KBM-7 (cell line): ENCODE results near the gene MLANA.
"Not testable (repeated sequence)": the region's sequence is repeated elsewhere in the genome, so short reads cannot be mapped to it uniquely, and the experiment has no call there.

ENCODE experiments used
- DNase-seq: peaks from one replicate; pipeline ENCODE4 v3.0.0-alpha.2; 2015
- in situ Hi-C: fragments of 300-500 bp; cut with MboI; formaldehyde crosslinking; loops from 2 replicates; pipeline ENCODE4 v1.14.3; 2020; ENCODE audit warnings: low sequenced_read_pairs, low pct_unique_long_range_greater_than_20kb, mixed read lengths

The MLANA gene

DNA sequence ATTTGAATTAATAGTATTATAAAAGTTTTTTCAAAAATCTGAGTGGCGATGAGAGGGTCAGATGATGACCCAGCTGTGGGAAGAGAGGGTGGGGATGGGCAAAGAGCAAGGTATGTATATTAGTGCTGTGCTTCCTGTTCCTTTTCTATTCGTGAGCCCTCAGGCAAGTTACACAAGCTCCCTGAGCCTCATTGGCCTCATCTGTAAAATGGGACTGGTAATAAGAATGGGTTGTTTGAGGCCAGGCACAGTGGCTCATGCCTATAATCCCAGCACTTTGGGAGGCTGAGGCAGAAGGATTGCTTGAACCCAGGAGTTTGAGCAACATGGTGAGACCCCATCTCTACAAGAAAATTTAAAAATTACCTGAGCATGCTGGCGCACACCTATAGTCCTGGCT, 24.0 kb upstream of the MLANA start:
- DNase-seq = no peak
- in situ Hi-C loops = no loop called here

GRCh38 chr9:5868235-5868634, 22.5 kb upstream of the MLANA start:
- DNase-seq = no peak
- in situ Hi-C loops = no loop called here

- peak; percentile 48 for DNase-seq
- in situ Hi-C loops = no loop called here
Measured at GRCh38 chr9:5869315-5870019, 21.2 kb upstream of the MLANA start.

DNA sequence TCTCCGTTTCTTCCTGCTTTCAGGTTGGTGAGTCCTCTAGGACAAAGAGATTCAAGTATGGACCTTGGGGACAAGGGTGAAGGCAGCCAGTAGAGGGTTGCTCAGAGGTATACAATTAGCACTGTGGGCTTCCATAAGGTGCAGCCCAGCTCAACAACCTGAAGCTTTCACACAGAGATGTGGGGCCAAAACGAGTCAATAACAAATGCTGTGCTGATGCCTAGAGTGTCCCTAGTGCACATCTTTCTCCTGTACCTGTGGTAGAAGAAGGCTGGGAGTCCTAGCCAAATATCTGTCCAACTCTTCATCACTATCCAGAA, 20.7 kb upstream of the MLANA start:
- in situ Hi-C loops = no loop called here
- no peak for DNase-seq

DNA sequence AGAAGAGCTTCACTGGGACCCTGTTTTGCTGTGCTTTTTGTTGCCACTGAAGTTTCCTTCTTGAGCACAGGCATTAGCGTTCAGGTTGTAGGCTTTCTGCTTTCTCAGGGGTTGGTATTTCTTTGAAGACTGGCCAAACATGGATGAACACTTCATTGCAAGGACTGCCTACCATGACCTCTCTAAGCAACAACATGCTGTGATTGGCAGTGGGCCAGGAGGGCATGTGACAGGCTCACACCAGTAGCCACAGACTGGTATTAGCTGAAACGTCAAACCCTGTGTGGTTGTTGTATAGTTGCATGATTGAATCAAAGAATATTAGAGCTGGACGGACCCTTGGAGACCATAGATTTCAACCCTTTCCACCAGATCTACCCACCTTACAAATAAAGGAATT, 20.0 kb upstream of the MLANA start:
- in situ Hi-C loops = no loop called here
- DNase-seq = no peak

DNA sequence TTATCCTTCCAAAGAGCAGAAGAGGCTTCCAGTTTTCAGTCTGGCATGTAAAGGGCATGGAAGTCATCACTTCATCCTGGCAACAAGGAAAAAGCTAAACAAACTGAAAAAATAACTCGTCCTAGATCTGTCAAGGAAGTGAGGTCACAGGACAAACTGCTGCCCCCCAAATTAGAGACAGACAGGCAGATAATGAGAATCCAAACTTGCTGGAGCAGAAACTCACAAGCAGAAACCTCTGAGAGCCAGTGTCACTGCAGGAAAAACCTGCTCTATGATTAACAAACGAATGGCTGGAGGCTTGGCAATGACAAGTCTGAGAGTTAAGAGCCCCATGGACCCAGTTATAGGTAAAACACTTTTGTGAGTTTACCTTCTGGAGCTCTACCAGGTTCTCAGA, 18.9 kb upstream of the MLANA start:
- no peak for DNase-seq
- in situ Hi-C loops = no loop called here

DNA sequence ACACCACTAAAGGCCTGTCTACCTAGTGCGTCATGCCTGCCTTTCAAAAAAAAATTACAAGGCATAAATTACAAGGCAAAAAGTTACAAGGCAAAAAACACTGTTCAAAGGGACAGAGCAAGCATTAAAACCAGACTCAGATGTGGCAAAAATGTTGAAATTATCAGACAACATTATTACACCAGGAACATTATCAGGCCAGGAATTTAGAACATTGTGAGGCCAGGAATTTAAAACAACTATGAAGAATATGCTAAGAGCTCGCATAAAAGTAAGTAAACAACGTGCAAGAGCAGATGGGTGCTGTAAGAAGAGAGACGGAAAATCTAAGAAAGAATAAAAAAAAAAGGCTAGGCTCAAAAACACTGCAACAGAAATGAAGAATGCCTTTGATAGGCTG, 18.2 kb upstream of the MLANA start:
- in situ Hi-C loops = no loop called here
- no peak for DNase-seq

DNA sequence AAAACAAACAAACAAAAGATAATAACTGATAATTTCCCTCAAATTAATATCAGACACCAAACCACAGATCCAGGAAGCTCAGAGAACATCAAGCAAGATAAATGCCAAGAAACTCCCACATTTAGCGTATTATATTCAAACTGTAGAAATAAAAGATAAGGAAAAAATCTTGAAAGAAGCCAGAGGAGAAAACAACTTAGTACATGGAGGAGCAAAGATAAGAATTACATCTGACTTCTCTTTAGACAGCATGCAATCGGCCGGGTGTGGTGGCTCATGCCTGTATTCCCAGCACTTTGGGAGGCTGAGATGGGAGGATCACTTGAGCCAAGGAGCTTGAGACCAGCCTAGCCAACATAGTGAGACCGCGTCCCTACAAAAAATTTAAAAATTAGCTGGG, 17.2 kb upstream of the MLANA start:
- in situ Hi-C loops = no loop called here

DNA sequence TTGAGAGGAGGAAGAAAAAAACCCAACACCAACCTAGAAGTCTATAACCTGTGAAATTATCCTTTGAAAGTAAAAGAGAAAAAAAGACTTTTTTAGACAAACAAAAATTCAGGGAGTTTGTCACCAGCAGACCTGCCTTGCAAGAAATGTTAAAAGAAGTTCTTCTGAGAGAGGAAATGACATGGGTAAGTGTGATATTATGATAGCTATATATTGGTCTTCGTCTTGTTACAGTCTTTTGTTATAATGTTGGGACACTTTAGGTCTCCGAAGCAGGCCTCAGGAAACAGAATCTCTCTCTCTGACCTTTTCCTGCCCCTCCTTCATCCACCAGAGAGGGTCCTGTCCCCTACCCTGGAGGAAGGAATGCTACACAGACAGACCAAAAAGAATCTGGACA, 16.6 kb upstream of the MLANA start:
- in situ Hi-C loops = no loop called here
- DNase-seq = no peak

More for the DNA sequence above, 17.2 kb upstream of the MLANA start:
- no peak for DNase-seq

- in situ Hi-C loops = loop anchor here (25.0 kb wide), 1 partner anchor 436 kb away; no protein-coding TSS in a partner anchor
- no peak for DNase-seq
Measured at GRCh38 chr9:5876026-5876425, 14.7 kb upstream of the MLANA start.

- in situ Hi-C loops = loop anchor here (25.0 kb wide), 1 partner anchor 436 kb away; no protein-coding TSS in a partner anchor
- no peak for DNase-seq
Measured at GRCh38 chr9:5876711-5877110, 14.0 kb upstream of the MLANA start.

- no peak for DNase-seq
Measured at GRCh38 chr9:5879419-5880181, 11.1 kb upstream of the MLANA start.

GRCh38 chr9:5882244-5883012, 8.3 kb upstream of the MLANA start:
- DNase-seq = not testable (repeated sequence)
- in situ Hi-C loops = loop anchor here (25.0 kb wide), 1 partner anchor 430 kb away; no protein-coding TSS in a partner anchor

More at GRCh38 chr9:5879419-5880181, 11.1 kb upstream of the MLANA start:
- in situ Hi-C loops = loop anchor here (25.0 kb wide), 1 partner anchor 433 kb away; no protein-coding TSS in a partner anchor

DNA sequence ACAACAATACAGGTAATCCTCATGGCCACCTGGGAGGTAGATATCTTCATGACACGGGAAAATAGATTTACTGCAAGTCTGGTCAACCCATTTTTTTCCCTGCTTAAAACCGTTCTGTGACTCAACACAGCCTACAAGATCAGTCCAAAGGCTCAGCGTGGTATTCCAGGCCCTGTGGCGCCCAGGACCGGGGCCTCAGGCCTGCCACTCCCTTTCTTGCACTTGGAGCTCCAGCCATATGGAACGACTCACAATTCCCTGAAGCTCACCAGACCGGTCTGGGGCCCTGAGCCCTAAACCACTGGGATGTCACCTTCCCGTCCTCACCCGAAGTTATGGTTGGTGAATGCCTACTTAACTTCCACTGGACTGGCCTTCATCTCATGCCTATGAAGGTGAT, 6.5 kb upstream of the MLANA start:
- no peak for DNase-seq
- in situ Hi-C loops = loop anchor here (25.0 kb wide), 1 partner anchor 428 kb away; no protein-coding TSS in a partner anchor

DNA sequence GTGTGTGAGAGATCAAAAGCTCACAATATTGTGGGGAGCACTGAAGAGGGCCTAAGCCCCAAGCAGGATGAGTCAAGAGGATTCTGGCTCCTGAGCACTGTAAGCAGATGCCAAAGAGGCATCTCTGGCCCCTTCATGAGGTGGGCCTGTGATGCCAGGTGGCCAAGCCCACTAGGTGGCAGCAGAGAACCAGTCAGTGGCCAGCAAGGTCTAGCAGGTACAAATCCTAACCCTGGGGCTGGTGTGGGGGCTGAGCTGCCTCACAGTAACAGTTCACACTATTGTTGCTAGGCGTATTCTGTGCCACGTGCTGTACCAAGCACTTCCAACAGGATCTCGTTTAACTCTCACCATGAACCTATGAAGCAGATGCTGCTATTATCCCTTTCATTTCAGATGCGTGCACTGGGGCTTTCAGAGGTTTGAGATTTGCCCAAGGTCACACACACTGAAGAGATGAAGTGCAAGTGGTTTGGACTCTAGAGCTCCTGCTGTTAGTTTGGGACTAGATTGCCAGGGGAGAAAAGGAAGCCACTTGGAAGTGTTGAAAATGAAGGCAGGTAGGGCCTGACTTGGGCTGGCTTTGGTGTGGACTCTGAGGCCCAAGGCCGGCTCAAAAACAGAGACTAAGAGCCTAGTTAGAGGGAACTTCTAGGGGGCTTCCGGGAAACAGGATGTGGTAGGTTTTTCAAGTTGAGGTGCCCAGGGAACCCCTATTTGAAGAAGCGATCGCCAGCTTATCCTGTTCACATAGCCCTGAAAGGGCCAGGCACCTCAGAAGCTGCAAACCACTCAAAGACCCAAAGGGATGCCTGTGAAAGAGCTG, 4.4 kb upstream of the MLANA start:
- in situ Hi-C loops = loop anchor here (25.0 kb wide), 1 partner anchor 426 kb away; no protein-coding TSS in a partner anchor

GRCh38 chr9:5892456-5893133, 1.9 kb downstream of the MLANA start:
- DNase-seq = no peak
- in situ Hi-C loops = loop anchor here (25.0 kb wide), 1 partner anchor 420 kb away; no protein-coding TSS in a partner anchor

More for the DNA sequence above, 4.4 kb upstream of the MLANA start:
- peak; percentile 73 for DNase-seq

DNA sequence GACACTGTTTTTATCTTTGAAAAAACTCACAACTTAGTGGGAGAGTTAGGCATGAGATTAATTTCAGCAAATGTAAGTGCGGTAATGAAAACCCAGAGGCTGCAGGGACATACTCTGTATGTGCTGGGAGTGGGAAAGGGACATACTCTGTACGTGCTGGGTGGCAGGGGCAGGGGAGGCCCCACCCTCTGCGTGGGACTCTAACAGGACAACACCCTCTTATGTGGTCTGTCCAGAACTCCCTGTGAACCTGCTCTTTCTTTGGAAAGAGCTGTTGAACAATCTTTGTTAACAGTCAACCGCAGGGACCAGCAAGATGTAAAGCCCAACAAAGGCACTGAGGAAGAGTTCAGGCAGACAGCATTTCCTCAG, 2.4 kb downstream of the MLANA start:
- no peak for DNase-seq
- in situ Hi-C loops = loop anchor here (25.0 kb wide), 1 partner anchor 419 kb away; no protein-coding TSS in a partner anchor

GRCh38 chr9:5893591-5894236, 3.0 kb downstream of the MLANA start:
- no peak for DNase-seq

More at GRCh38 chr9:5893591-5894236, 3.0 kb downstream of the MLANA start:
- in situ Hi-C loops = loop anchor here (25.0 kb wide), 1 partner anchor 419 kb away; no protein-coding TSS in a partner anchor
